MCF 10A (cell line): Measurements from ENCODE around the gene CCNY. TPM values are rescaled to one million over a fixed set of nuclear protein-coding genes. Genes with fewer than 3 reads are reported as not detected.

ENCODE experiments used
- BruUV-seq: library from RNA; stranded (reverse); fragments of 400-500 nt; replicated peaks from 2 replicates; lab custom pipeline; 2021; lab: Mats Ljungman, UMichigan
- CTCF ChIA-PET: fragments of 300-600 bp; sonication (Branson Sonifier 250); formaldehyde crosslinking; extraction: SDS; loops from one replicate; lab custom pipeline; 2021; ENCODE audit warnings: antibody characterized with exemption, inconsistent platforms; lab: Yijun Ruan, JAX
- POLR2A ChIA-PET: fragments of 300-600, 350-650 bp; sonication (Branson Sonifier 250); formaldehyde crosslinking; extraction: SDS; loops from one replicate; lab custom pipeline; 2020; ENCODE audit warnings: antibody characterized with exemption, inconsistent platforms; lab: Yijun Ruan, JAX
- DNase-seq: peaks from one replicate; pipeline ENCODE4 v3.0.0-alpha.2; 2018; ENCODE audit not compliant: unreplicated experiment
- H3K27ac Mint-ChIP-seq: one replicate; pipeline ENCODE4 v1.8.0; 2022; ENCODE audit warnings: mild to moderate bottlenecking, low read depth, mixed read lengths; ENCODE audit not compliant: unreplicated experiment
- H3K27me3 Mint-ChIP-seq: one replicate; pipeline ENCODE4 v1.8.0; 2022; ENCODE audit warnings: mixed read lengths; ENCODE audit not compliant: insufficient read depth, unreplicated experiment
- H3K36me3 Mint-ChIP-seq: one replicate; pipeline ENCODE4 v1.8.0; 2022; ENCODE audit warnings: mild to moderate bottlenecking, moderate library complexity, mixed read lengths; ENCODE audit not compliant: insufficient read depth, unreplicated experiment
- H3K4me1 Mint-ChIP-seq: one replicate; pipeline ENCODE4 v1.8.0; 2022; ENCODE audit warnings: mixed read lengths; ENCODE audit not compliant: insufficient read depth, unreplicated experiment
- H3K4me3 Mint-ChIP-seq: one replicate; pipeline ENCODE4 v1.8.0; 2022; ENCODE audit warnings: mild to moderate bottlenecking, moderate library complexity, mixed read lengths; ENCODE audit not compliant: unreplicated experiment
- H3K9me3 Mint-ChIP-seq: one replicate; pipeline ENCODE4 v1.8.0; 2022; ENCODE audit warnings: mixed read lengths; ENCODE audit not compliant: unreplicated experiment
- intact Hi-C: fragments of 100-400 bp; cut with micrococcal nuclease; formaldehyde crosslinking; loops from 2 replicates; pipeline ENCODE4 v1.14.1; 2022
- total RNA-seq: library from RNA; stranded (reverse); gene quantifications from 2 replicates; pipeline ENCODE4 v1.2.3, GENCODE V29; 2022
- TF ChIP-seq, protein P1 (sequence below): fragments of 200-600 bp; IDR thresholded peaks from one replicate; pipeline ENCODE4 v1.8.0; 2022; ENCODE audit warnings: antibody characterized with exemption, mild to moderate bottlenecking; ENCODE audit not compliant: unreplicated experiment

CCNY gene
- total RNA-seq, 1 experiment from 2014 or later = 68.9 TPM

- peak; percentile 73 for DNase-seq
- TF ChIP-seq, protein P1, sequence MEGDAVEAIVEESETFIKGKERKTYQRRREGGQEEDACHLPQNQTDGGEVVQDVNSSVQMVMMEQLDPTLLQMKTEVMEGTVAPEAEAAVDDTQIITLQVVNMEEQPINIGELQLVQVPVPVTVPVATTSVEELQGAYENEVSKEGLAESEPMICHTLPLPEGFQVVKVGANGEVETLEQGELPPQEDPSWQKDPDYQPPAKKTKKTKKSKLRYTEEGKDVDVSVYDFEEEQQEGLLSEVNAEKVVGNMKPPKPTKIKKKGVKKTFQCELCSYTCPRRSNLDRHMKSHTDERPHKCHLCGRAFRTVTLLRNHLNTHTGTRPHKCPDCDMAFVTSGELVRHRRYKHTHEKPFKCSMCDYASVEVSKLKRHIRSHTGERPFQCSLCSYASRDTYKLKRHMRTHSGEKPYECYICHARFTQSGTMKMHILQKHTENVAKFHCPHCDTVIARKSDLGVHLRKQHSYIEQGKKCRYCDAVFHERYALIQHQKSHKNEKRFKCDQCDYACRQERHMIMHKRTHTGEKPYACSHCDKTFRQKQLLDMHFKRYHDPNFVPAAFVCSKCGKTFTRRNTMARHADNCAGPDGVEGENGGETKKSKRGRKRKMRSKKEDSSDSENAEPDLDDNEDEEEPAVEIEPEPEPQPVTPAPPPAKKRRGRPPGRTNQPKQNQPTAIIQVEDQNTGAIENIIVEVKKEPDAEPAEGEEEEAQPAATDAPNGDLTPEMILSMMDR = no peak
- no TSS peak for BruUV-seq
- H3K4me1 Mint-ChIP-seq = peaks cover 29% of the 10 kb centered on the region
- CTCF ChIA-PET = interaction anchor here (1.1 kb wide), 1 partner anchor 91 kb away, joined by 6 read pairs; no protein-coding TSS in a partner anchor
- POLR2A ChIA-PET = interaction anchor here (0.6 to 3.3 kb wide), 5 partner anchors 8 to 265 kb away, joined by 3 to 16 read pairs (median 3); no protein-coding TSS in a partner anchor
- intact Hi-C loops = loop anchor here (5.0 kb wide), 1 partner anchor 72 kb away; the partner anchor contains the start of gene CCNY
- no peaks in the 10 kb centered on the region for H3K27me3 Mint-ChIP-seq
- no peak overlapping the region for H3K4me3 Mint-ChIP-seq
- H3K9me3 Mint-ChIP-seq = no peaks in the 10 kb centered on the region
- H3K27ac Mint-ChIP-seq = no peak overlapping the region
- no peaks in the 10 kb centered on the region for H3K36me3 Mint-ChIP-seq
These were observed 72.8 kb downstream of the CCNY start for GRCh38 chr10:35409094-35409582.

DNA sequence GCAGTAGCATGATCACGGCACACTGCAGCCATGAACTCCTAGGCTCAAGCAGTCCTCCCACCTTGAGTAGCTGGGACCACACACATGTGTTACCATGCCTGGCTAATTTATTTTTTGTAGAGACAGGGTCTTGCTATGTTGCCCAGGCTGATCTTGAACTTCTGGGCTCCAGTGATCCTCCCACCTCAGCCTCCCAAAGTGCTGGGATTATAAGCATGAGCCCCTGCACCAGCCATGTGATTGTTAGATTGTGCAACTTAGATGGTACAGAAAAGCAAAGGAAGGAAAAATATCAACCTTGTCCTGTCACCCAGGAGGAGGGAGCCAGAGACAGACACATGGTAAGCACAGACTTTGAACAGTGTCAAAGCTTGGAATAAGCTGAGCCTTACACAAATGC is 73.5 kb downstream of the CCNY start:
- no peaks in the 10 kb centered on the region for H3K27me3 Mint-ChIP-seq
- ChIA-PET CTCF (interaction anchor here (0.7 kb wide), 1 partner anchor 41 kb away, joined by 3 read pairs; no protein-coding TSS in a partner anchor), POLR2A (interaction anchor here (0.7 to 3.3 kb wide), 3 partner anchors 8 to 157 kb away, joined by 3 to 16 read pairs (median 3); no protein-coding TSS in a partner anchor)
- no peaks in the 10 kb centered on the region for H3K9me3 Mint-ChIP-seq
- DNase-seq = no peak
- no peak overlapping the region for H3K27ac Mint-ChIP-seq
- no peaks in the 10 kb centered on the region for H3K36me3 Mint-ChIP-seq
- TF ChIP-seq, protein P1 = no peak
- intact Hi-C loops = loop anchor here (5.0 kb wide), 1 partner anchor 73 kb away; the partner anchor contains the start of gene CCNY
- no TSS peak for BruUV-seq
- H3K4me3 Mint-ChIP-seq = no peak overlapping the region
- H3K4me1 Mint-ChIP-seq = peaks cover 36% of the 10 kb centered on the region

DNA sequence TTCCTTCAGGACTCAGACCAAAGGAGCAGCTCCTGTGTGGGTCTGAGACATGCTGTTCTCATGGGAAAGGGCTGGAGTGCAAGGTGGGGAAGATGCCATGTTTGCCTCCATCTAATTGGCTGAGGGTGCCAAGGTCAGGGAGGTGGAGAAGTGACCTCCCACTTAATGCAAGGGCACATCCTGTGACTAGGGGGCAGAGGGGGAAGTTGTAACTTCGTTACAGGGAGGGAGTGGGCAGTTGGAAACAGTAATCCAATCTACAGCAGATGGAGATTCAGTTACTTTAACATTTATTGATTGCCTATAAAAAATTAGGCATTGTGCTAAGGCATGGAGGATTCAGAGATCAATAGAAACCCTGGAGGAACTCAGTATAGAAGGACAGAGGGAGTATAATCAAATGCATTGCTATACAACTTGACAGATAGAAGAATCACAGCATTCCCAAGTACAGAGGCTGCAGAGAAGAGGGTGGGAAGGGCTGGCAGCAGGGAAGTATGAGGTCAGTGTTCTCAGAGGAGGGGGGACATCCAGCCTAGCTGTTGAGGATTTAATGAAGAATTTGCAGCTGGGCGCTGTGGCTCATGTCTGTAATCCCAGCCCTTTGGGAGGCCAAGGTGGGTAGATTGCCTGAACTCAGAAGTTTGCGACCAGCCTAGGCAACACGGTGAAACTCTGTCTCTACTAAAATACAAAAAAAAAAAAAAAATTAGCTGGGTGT is 75.9 kb downstream of the CCNY start:
- H3K9me3 Mint-ChIP-seq = no peaks in the 10 kb centered on the region
- peaks cover 44% of the 10 kb centered on the region for H3K4me1 Mint-ChIP-seq
- ChIA-PET POLR2A (interaction anchor here (0.6 kb wide), 1 partner anchor 20 kb away, joined by 4 read pairs; no protein-coding TSS in a partner anchor), CTCF (interaction anchor here (1.2 kb wide), 1 partner anchor 10 kb away, joined by 4 read pairs; no protein-coding TSS in a partner anchor)
- no peak overlapping the region for H3K27ac Mint-ChIP-seq
- intact Hi-C loops = no loop called here
- no peak overlapping the region for H3K4me3 Mint-ChIP-seq
- TF ChIP-seq, protein P1 = no peak
- no peak for DNase-seq
- no peaks in the 10 kb centered on the region for H3K27me3 Mint-ChIP-seq
- H3K36me3 Mint-ChIP-seq = no peaks in the 10 kb centered on the region
- no TSS peak for BruUV-seq

DNA sequence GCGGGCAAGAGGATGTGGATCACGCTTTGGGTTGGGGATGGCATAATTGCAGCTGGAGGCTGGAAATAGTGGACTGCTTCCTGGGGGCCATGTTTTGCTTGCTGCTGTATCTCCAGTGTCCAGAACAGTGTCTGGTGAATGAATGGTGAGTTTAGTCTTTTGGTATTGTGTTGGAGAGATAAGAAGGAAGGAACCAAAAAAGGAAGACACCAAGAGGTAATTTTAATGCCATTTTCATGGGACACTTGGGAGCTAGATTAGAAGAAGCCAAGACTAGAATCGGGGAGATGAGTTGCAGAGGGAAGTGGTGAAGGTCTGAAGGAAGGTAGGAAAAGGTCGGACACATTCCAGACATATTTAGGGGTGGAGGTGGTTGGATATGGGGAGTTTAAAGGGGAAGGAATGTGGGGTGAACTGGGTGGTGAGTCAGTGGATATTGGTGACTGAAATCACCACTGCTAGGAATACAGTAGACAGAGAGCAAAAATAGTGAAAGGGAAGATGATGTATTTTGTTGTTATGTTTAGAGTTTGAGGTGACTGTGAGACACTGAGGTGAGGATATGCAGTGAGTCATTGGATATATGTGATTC is 76.7 kb downstream of the CCNY start:
- DNase-seq = peak; percentile 8
- H3K4me3 Mint-ChIP-seq = no peak overlapping the region
- intact Hi-C loops = no loop called here
- ChIA-PET CTCF (interaction anchor here (1.2 kb wide), 1 partner anchor 9 kb away, joined by 4 read pairs; no protein-coding TSS in a partner anchor), POLR2A (interaction anchor here (0.6 to 0.7 kb wide), 2 partner anchors 21 to 58 kb away, joined by 3 to 4 read pairs; no protein-coding TSS in a partner anchor)
- H3K4me1 Mint-ChIP-seq = peaks cover 40% of the 10 kb centered on the region
- no peak overlapping the region for H3K27ac Mint-ChIP-seq
- H3K27me3 Mint-ChIP-seq = no peaks in the 10 kb centered on the region
- H3K36me3 Mint-ChIP-seq = no peaks in the 10 kb centered on the region
- TF ChIP-seq, protein P1 = no peak
- no TSS peak for BruUV-seq
- no peaks in the 10 kb centered on the region for H3K9me3 Mint-ChIP-seq
